OCI-LY3 (cell line): ENCODE measurements around the gene C9orf50.
"Not testable (repeated sequence)": the region's sequence is repeated elsewhere in the genome, so short reads cannot be mapped to it uniquely, and the experiment has no call there.

ENCODE experiments used
- H2AFZ ChIP-seq: fragments of 200-600, 300-600 bp; shearing (Covaris generic); 2 replicates; pipeline ENCODE4 v1.6.0; 2014; ENCODE audit warnings: antibody characterized with exemption, low read depth, low read length
- H3K27ac ChIP-seq: fragments of 200-600, 300-600 bp; sonication (generic); 2 replicates; pipeline ENCODE4 v1.5.1; 2014; ENCODE audit warnings: mild to moderate bottlenecking, low read length, moderate library complexity, mixed read lengths
- H3K27me3 ChIP-seq: fragments of 200-600, 300-600 bp; sonication (generic); 2 replicates; pipeline ENCODE4 v1.6.1; 2014; ENCODE audit warnings: low read depth, low read length, mixed read lengths
- H3K36me3 ChIP-seq: fragments of 200-600, 300-600 bp; sonication (generic); replicated peaks from 2 replicates; pipeline ENCODE3; 2014; ENCODE audit warnings: low read depth, low read length, mixed read lengths
- H3K4me1 ChIP-seq: fragments of 300-600, 200-600 bp; sonication (generic); 2 replicates; pipeline ENCODE4 v1.6.1; 2014; ENCODE audit warnings: low read length, mixed read lengths
- H3K4me2 ChIP-seq: fragments of 200-600, 300-600 bp; sonication (generic); 2 replicates; pipeline ENCODE4 v1.6.1; 2014; ENCODE audit warnings: low read length, mixed read lengths
- H3K4me3 ChIP-seq: fragments of 300-600, 200-600 bp; sonication (generic); 2 replicates; pipeline ENCODE4 v1.5.1; 2014; ENCODE audit warnings: antibody characterized with exemption, mild to moderate bottlenecking, low read length, moderate library complexity
- H3K79me2 ChIP-seq: fragments of 300-600, 200-600 bp; shearing (Covaris generic); 2 replicates; pipeline ENCODE4 v1.6.1; 2014; ENCODE audit warnings: mild to moderate bottlenecking, low read length, mixed read lengths
- H3K9ac ChIP-seq: fragments of 300-600, 200-600 bp; shearing (Covaris generic); 2 replicates; pipeline ENCODE4 v1.6.0; 2014; ENCODE audit warnings: mild to moderate bottlenecking, low read length, moderate library complexity
- H3K9me3 ChIP-seq: fragments of 200-600, 300-600 bp; shearing (Covaris generic); 2 replicates; pipeline ENCODE4 v1.6.1; 2014; ENCODE audit warnings: low read length, mixed read lengths; ENCODE audit not compliant: insufficient read depth
- H4K20me1 ChIP-seq: fragments of 200-600, 300-600 bp; sonication (generic); 2 replicates; pipeline ENCODE4 v1.6.1; 2016; ENCODE audit warnings: low read length, mixed read lengths; ENCODE audit not compliant: insufficient read depth
- CTCF ChIP-seq: fragments of 200-600, 300-600 bp; sonication (generic); IDR thresholded peaks from 2 replicates; pipeline ENCODE4 v1.5.1; 2014; ENCODE audit warnings: antibody characterized with exemption, low read length, low read depth
- EZH2phosphoT487 ChIP-seq: fragments of 200-600 bp; shearing (Covaris generic); IDR thresholded peaks from 2 replicates; pipeline ENCODE4 v1.6.1; 2018; ENCODE audit warnings: antibody characterized with exemption, mixed run types, low read depth

Gene C9orf50

DNA sequence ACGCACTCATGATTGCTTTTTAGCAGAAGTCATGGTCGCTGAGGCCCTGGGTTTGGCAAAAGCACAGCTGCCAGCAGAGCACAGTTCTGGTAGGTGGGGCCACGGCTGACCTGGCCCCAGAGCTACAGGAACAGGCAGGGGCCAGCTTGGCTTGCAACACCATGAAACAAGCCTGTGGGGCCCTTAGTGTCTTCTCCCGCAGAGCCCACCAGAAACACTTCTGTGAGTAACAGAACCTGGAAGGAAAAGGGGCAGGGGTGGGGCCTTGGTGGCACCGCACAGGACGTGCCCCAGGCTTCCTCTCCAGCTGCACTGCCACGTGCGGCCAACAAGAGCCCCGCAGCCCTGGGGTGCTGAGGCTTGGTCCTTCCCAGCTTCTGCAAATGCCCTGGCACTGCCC is 16.2 kb upstream of the C9orf50 start:
- no peak overlapping the region for H2AFZ ChIP-seq
- peaks cover 27% of the 10 kb centered on the region for H4K20me1 ChIP-seq
- peaks cover 38% of the 10 kb centered on the region for H3K36me3 ChIP-seq
- H3K79me2 ChIP-seq: peaks cover 48% of the 10 kb centered on the region
- peaks cover 13% of the 10 kb centered on the region for H3K4me1 ChIP-seq
- H3K9ac ChIP-seq: no peak overlapping the region
- H3K27me3 ChIP-seq: no peaks in the 10 kb centered on the region
- no peak overlapping the region for H3K27ac ChIP-seq
- H3K4me3 ChIP-seq: no peak overlapping the region
- no peak overlapping the region for H3K4me2 ChIP-seq
- TF ChIP-seq EZH2phosphoT487: no peak
- no peak for TF ChIP-seq CTCF
- no peaks in the 10 kb centered on the region for H3K9me3 ChIP-seq

- not testable (repeated sequence) for H3K27me3 ChIP-seq, H2AFZ ChIP-seq, H3K27ac ChIP-seq, H3K9me3 ChIP-seq, H3K4me2 ChIP-seq, H3K4me3 ChIP-seq, H3K9ac ChIP-seq
- Histone ChIP-seq H3K79me2 (peaks cover 49% of the 10 kb centered on the region), H3K36me3 (peaks cover 38% of the 10 kb centered on the region), H4K20me1 (peaks cover 35% of the 10 kb centered on the region), H3K4me1 (peaks cover 13% of the 10 kb centered on the region)
Measured at GRCh38 chr9:129636343-129636742, 15.4 kb upstream of the C9orf50 start.

- H4K20me1 ChIP-seq: peaks cover 41% of the 10 kb centered on the region
- H3K36me3 ChIP-seq: peaks cover 38% of the 10 kb centered on the region
Measured at GRCh38 chr9:129635099-129636065, 14.5 kb upstream of the C9orf50 start.

DNA sequence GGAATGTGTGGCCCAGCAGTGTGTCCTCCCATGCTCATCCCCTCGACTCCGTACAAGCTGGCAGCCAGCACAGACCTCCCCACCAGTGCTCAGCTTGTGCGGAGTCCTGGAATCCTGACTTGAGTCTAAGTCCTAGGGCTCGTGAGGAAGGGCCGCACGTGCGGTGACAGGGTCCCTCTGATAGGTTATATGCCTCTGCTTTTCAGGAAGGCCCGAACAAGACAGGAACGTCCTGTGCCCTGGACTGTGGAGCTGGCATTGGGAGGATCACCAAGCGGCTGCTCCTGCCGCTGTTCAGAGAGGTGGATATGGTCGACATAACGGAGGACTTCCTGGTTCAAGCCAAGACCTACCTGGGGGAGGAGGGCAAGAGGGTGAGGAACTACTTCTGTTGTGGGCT is 12.9 kb upstream of the C9orf50 start:
- no peaks in the 10 kb centered on the region for H3K4me1 ChIP-seq
- no peaks in the 10 kb centered on the region for H3K27me3 ChIP-seq
- no peaks in the 10 kb centered on the region for H3K9me3 ChIP-seq
- H2AFZ ChIP-seq: no peak overlapping the region
- peaks cover 57% of the 10 kb centered on the region for H4K20me1 ChIP-seq
- TF ChIP-seq EZH2phosphoT487: no peak
- TF ChIP-seq CTCF: no peak
- no peak overlapping the region for H3K27ac ChIP-seq
- H3K79me2 ChIP-seq: peaks cover 57% of the 10 kb centered on the region
- H3K36me3 ChIP-seq: peaks cover 38% of the 10 kb centered on the region
- no peak overlapping the region for H3K9ac ChIP-seq
- no peak overlapping the region for H3K4me3 ChIP-seq
- H3K4me2 ChIP-seq: no peak overlapping the region

More at GRCh38 chr9:129635099-129636065, 14.5 kb upstream of the C9orf50 start:
- no peak overlapping the region for H3K27ac ChIP-seq
- no peaks in the 10 kb centered on the region for H3K9me3 ChIP-seq
- no peak overlapping the region for H3K4me2 ChIP-seq
- no peak overlapping the region for H3K4me3 ChIP-seq
- no peak for TF ChIP-seq EZH2phosphoT487
- no peak for TF ChIP-seq CTCF
- no peak overlapping the region for H3K9ac ChIP-seq
- no peaks in the 10 kb centered on the region for H3K27me3 ChIP-seq
- H3K4me1 ChIP-seq: peaks cover 4% of the 10 kb centered on the region; the same call in 1 of the 2 replicates
- H2AFZ ChIP-seq: no peak overlapping the region
- peaks cover 49% of the 10 kb centered on the region for H3K79me2 ChIP-seq
